IMR-90 (cell line): ENCODE data around the gene RAB20. TPM values are rescaled to one million over a fixed set of nuclear protein-coding genes. Genes with fewer than 3 reads are reported as not detected.
A peak's percentile ranks its signal among the peaks of the same experiment; 100 is the strongest.

Source experiments
- ATAC-seq: fragments of 200-7000 bp; cut with Tn5 transposase; 2 replicates; pipeline ENCODE4 v1.9.1; 2020; ENCODE audit warnings: low read depth, mild to moderate bottlenecking, moderate library complexity
- BruUV-seq: library from RNA; stranded (reverse); fragments of 400-500 nt; replicated peaks from 2 replicates; lab custom pipeline; 2021; lab: Mats Ljungman, UMichigan
- CTCF ChIA-PET: fragments of 300-600 bp; formaldehyde crosslinking; extraction: SDS; loops from one replicate; lab custom pipeline; 2021; ENCODE audit warnings: antibody characterized with exemption; lab: Yijun Ruan, JAX
- POLR2A ChIA-PET: fragments of 300-600 bp; sonication (Branson Sonifier 250); formaldehyde crosslinking; loops from one replicate; lab custom pipeline; 2022; ENCODE audit warnings: antibody characterized with exemption; ENCODE audit not compliant: unreplicated experiment; lab: Charles Lee
- DNase-seq: peaks from one replicate; pipeline ENCODE4 v3.0.0; 2013
- H2AFZ ChIP-seq: replicated peaks from 2 replicates; pipeline ENCODE3; 2013; ENCODE audit warnings: low read length, mild to moderate bottlenecking; ENCODE audit not compliant: poor library complexity
- H2AK5ac ChIP-seq: 2 replicates; pipeline ENCODE4 v1.6.1; 2013; ENCODE audit warnings: low read depth, low read length, inconsistent platforms
- H2AK9ac ChIP-seq: replicated peaks from 2 replicates; pipeline ENCODE3; 2013; ENCODE audit warnings: mild to moderate bottlenecking, low read depth, low read length, moderate library complexity; ENCODE audit not compliant: poor library complexity
- H2BK120ac ChIP-seq: 2 replicates; pipeline ENCODE4 v1.6.1; 2013; ENCODE audit warnings: low read depth, low read length, inconsistent platforms
- H2BK15ac ChIP-seq: 3 replicates; pipeline ENCODE4 v1.6.1; 2013; ENCODE audit warnings: low read depth, low read length, inconsistent platforms
- H2BK20ac ChIP-seq: 2 replicates; pipeline ENCODE4 v1.6.1; 2013; ENCODE audit warnings: low read depth, mild to moderate bottlenecking, inconsistent platforms, low read length, moderate library complexity
- H2BK5ac ChIP-seq: 2 replicates; pipeline ENCODE4 v1.6.1; 2013; ENCODE audit warnings: mild to moderate bottlenecking, low read depth, low read length, inconsistent platforms; ENCODE audit not compliant: poor library complexity, severe bottlenecking
- H3K14ac ChIP-seq: replicated peaks from 2 replicates; pipeline ENCODE4 v1.6.1; 2013; ENCODE audit warnings: low read depth, low read length, inconsistent platforms
- H3K18ac ChIP-seq: 2 replicates; pipeline ENCODE4 v1.6.1; 2013; ENCODE audit warnings: low read depth, low read length, control low read depth
- H3K23ac ChIP-seq: 2 replicates; pipeline ENCODE4 v1.6.1; 2013; ENCODE audit warnings: low read depth, low read length, inconsistent platforms
- H3K27ac ChIP-seq: 2 replicates; pipeline ENCODE4 v1.5.1; 2013; ENCODE audit warnings: mild to moderate bottlenecking, control low read depth, low read length; ENCODE audit not compliant: insufficient read depth
- H3K27me3 ChIP-seq: 2 replicates; pipeline ENCODE4 v1.6.1; 2013; ENCODE audit warnings: low read length; ENCODE audit not compliant: control insufficient read depth, insufficient read depth
- H3K36me3 ChIP-seq: 2 replicates; pipeline ENCODE4 v1.6.1; 2013; ENCODE audit warnings: low read length, mixed read lengths; ENCODE audit not compliant: control insufficient read depth, insufficient read depth
- H3K4ac ChIP-seq: 2 replicates; pipeline ENCODE4 v1.6.1; 2013; ENCODE audit warnings: low read depth, low read length, inconsistent platforms
- H3K4me1 ChIP-seq: 2 replicates; pipeline ENCODE4 v1.6.1; 2013; ENCODE audit warnings: low read length, mixed read lengths; ENCODE audit not compliant: control insufficient read depth, insufficient read depth
- H3K4me2 ChIP-seq: 2 replicates; pipeline ENCODE4 v1.6.1; 2013; ENCODE audit warnings: low read depth, mild to moderate bottlenecking, control low read depth, low read length, moderate library complexity
- H3K4me3 ChIP-seq: 2 replicates; pipeline ENCODE4 v1.5.1; 2013; ENCODE audit warnings: low read depth, mild to moderate bottlenecking, control low read depth, low read length, moderate library complexity; ENCODE audit not compliant: insufficient read depth
- H3K56ac ChIP-seq: 2 replicates; pipeline ENCODE4 v1.6.1; 2013; ENCODE audit warnings: low read length, inconsistent platforms; ENCODE audit not compliant: insufficient read depth; ENCODE audit errors: extremely low read depth
- H3K79me1 ChIP-seq, 2 experiments: 2 replicates each; pipeline ENCODE4 v1.6.1; 2013; ENCODE audit warnings: low read length in 2 of 2, inconsistent platforms in 1 of 2, low read depth in 1 of 2
- H3K9ac ChIP-seq: 2 replicates; pipeline ENCODE4 v1.6.1; 2013; ENCODE audit warnings: low read depth, low read length, control low read depth
- H3K9me1 ChIP-seq: 2 replicates; pipeline ENCODE4 v1.6.1; 2013; ENCODE audit warnings: low read length, inconsistent platforms; ENCODE audit not compliant: insufficient read depth
- H3K9me3 ChIP-seq: 2 replicates; pipeline ENCODE4 v1.6.1; 2013; ENCODE audit warnings: low read length; ENCODE audit not compliant: control insufficient read depth, insufficient read depth
- H4K20me1 ChIP-seq: 2 replicates; pipeline ENCODE4 v1.6.1; 2013; ENCODE audit warnings: low read length, inconsistent platforms; ENCODE audit not compliant: insufficient read depth
- H4K5ac ChIP-seq: 2 replicates; pipeline ENCODE4 v1.6.1; 2013; ENCODE audit warnings: mild to moderate bottlenecking, low read depth, low read length, control low read depth
- H4K8ac ChIP-seq, 2 experiments: 2 replicates each; pipeline ENCODE4 v1.6.1; 2013; ENCODE audit warnings: low read depth in 2 of 2, low read length in 2 of 2, control low read depth in 1 of 2, inconsistent platforms in 1 of 2
- H4K91ac ChIP-seq: 2 replicates; pipeline ENCODE4 v1.6.1; 2013; ENCODE audit warnings: low read depth, low read length, inconsistent platforms; ENCODE audit not compliant: insufficient read depth
- BHLHE40 ChIP-seq: fragments of 150-350 bp; IDR thresholded peaks from 2 replicates; pipeline ENCODE4 v1.6.1; 2016; ENCODE audit warnings: mild to moderate bottlenecking, low read depth, low read length
- CEBPB ChIP-seq: IDR thresholded peaks from 2 replicates; pipeline ENCODE4 v1.6.1; 2012; ENCODE audit warnings: low read depth, low read length, improper control_type of control experiment
- CHD1 ChIP-seq: IDR thresholded peaks from 2 replicates; pipeline ENCODE4 v1.6.1; 2012; ENCODE audit warnings: low read depth, low read length, improper control_type of control experiment
- CTCF ChIP-seq: conservative IDR thresholded peaks from 2 replicates; pipeline ENCODE4 v1.5.1; 2012; ENCODE audit warnings: mild to moderate bottlenecking, low read depth, low read length, improper control_type of control experiment
- ELK1 ChIP-seq: fragments of 150-350 bp; IDR thresholded peaks from 2 replicates; pipeline ENCODE4 v1.6.1; 2016; ENCODE audit warnings: low read depth, mild to moderate bottlenecking, low read length, moderate library complexity, borderline replicate concordance
- FOS ChIP-seq: fragments of 150-350 bp; IDR thresholded peaks from 2 replicates; pipeline ENCODE4 v1.6.1; 2016; ENCODE audit warnings: low read depth, low read length
- MAFK ChIP-seq: IDR thresholded peaks from 2 replicates; pipeline ENCODE4 v1.6.1; 2012; ENCODE audit warnings: low read depth, low read length, improper control_type of control experiment
- MAZ ChIP-seq: IDR thresholded peaks from 2 replicates; pipeline ENCODE4 v1.6.1; 2012; ENCODE audit warnings: low read depth, mild to moderate bottlenecking, low read length, improper control_type of control experiment, moderate library complexity, borderline replicate concordance
- MXI1 ChIP-seq: IDR thresholded peaks from 2 replicates; pipeline ENCODE4 v1.6.1; 2012; ENCODE audit warnings: low read depth, mild to moderate bottlenecking, low read length, moderate library complexity, borderline replicate concordance
- NFE2L2 ChIP-seq: fragments of 150-350 bp; IDR thresholded peaks from 2 replicates; pipeline ENCODE4 v1.6.1; 2016; ENCODE audit warnings: low read depth, mild to moderate bottlenecking, low read length
- POLR2A ChIP-seq: IDR thresholded peaks from 2 replicates; pipeline ENCODE4 v1.6.1; 2012; ENCODE audit warnings: mild to moderate bottlenecking, low read depth, low read length
- RAD21 ChIP-seq: IDR thresholded peaks from 2 replicates; pipeline ENCODE4 v1.6.1; 2012; ENCODE audit warnings: low read length, improper control_type of control experiment
- RCOR1 ChIP-seq: IDR thresholded peaks from 2 replicates; pipeline ENCODE4 v1.6.1; 2012; ENCODE audit warnings: mild to moderate bottlenecking, low read length, improper control_type of control experiment; ENCODE audit not compliant: insufficient replicate concordance
- RFX5 ChIP-seq: IDR thresholded peaks from 2 replicates; pipeline ENCODE4 v1.8.0; 2012; ENCODE audit warnings: low read depth, mild to moderate bottlenecking, low read length, moderate library complexity
- SMC3 ChIP-seq: fragments of 150-350 bp; IDR thresholded peaks from 2 replicates; pipeline ENCODE4 v1.6.1; 2016; ENCODE audit warnings: low read depth, mild to moderate bottlenecking, antibody characterized with exemption, low read length, moderate library complexity
- USF2 ChIP-seq: fragments of 150-350 bp; IDR thresholded peaks from 2 replicates; pipeline ENCODE4 v1.6.1; 2017; ENCODE audit warnings: mild to moderate bottlenecking, antibody characterized with exemption, low read length, low read depth
- WGBS, 2 experiments: methylation state at CpG; one replicate each; pipeline versions ENCODE4 v1.1.5 to v1.1.7; 2013; ENCODE audit warnings: missing lambda C conversion rate in 2 of 2; ENCODE audit not compliant: insufficient read length in 1 of 2; ENCODE audit errors: extremely low coverage in 2 of 2; 5-methylcytosine and 5-hydroxymethylcytosine counted together
- dilution Hi-C: fragments of 300-500 bp; cut with HindIII; formaldehyde crosslinking; loops from one replicate; pipeline ENCODE4 v1.14.3; 2018; ENCODE audit warnings: low sequenced_read_pairs; ENCODE audit not compliant: unreplicated experiment
- in situ Hi-C: fragments of 300-500 bp; cut with MboI; formaldehyde crosslinking; loops from 3 replicates; pipeline ENCODE4 v1.14.3; 2019; ENCODE audit warnings: low sequenced_read_pairs, inconsistent platforms, mixed read lengths
- intact Hi-C: fragments of 100-400 bp; cut with micrococcal nuclease; formaldehyde crosslinking; loops from 2 replicates; pipeline ENCODE4 v1.10.0; 2022
- polyA plus RNA-seq, 3 experiments: library from polyadenylated mRNA; depleted of rRNA; stranded (reverse); fragments of >200 nt; gene quantifications; 2 replicates each; pipeline ENCODE4 v1.2.3, GENCODE V29; 2012; ENCODE audit warnings: low replicate concordance in 1 of 3
- total RNA-seq: library from RNA; depleted of rRNA; stranded (reverse); fragments of >200 nt; gene quantifications from 2 replicates; pipeline ENCODE4 v1.2.3, GENCODE V29; 2012

The RAB20 gene
- total and polyA plus RNA-seq, 2 of the 4 experiments (the other 2 are of a cell fraction), result 3.8 to 5.1 TPM

GRCh38 chr13:110498327-110498726, 63.2 kb downstream of the RAB20 start:
- H2BK120ac ChIP-seq, result no peak overlapping the region
- H3K9me1 ChIP-seq, result peaks cover 34% of the 10 kb centered on the region
- H3K14ac ChIP-seq, result no peak overlapping the region
- H2BK5ac ChIP-seq, result no peak overlapping the region
- BruUV-seq, result no TSS peak
- H3K79me1 ChIP-seq, result peaks cover 17 to 54% of the 10 kb centered on the region in 2 experiments
- no peak overlapping the region for H3K4ac ChIP-seq
- no peak overlapping the region for H4K5ac ChIP-seq
- intact Hi-C loops (no loop called here), in situ Hi-C loops (no loop called here), dilution Hi-C loops (no loop called here)
- DNase-seq, result peak; percentile 8
- WGBS, 2 experiments, result 60% methylated on average over 2 of the region's 5 CpGs; no CpG with 5 or more reads in 1 of the 2 experiments
- H3K9ac ChIP-seq, result no peak overlapping the region
- no peak overlapping the region for H2AK9ac ChIP-seq
- no peak overlapping the region for H3K23ac ChIP-seq
- no peak overlapping the region for H2AFZ ChIP-seq
- H3K9me3 ChIP-seq, result no peaks in the 10 kb centered on the region
- no peak overlapping the region for H2AK5ac ChIP-seq
- H3K4me1 ChIP-seq, result peaks cover under 1% of the 10 kb centered on the region; the same call in 1 of the 2 replicates
- no peak overlapping the region for H3K4me3 ChIP-seq
- H4K8ac ChIP-seq, result no peak overlapping the region
- H4K20me1 ChIP-seq, result peaks cover 14% of the 10 kb centered on the region; the same call in 1 of the 2 replicates
- no peak overlapping the region for H3K4me2 ChIP-seq
- peaks cover 89% of the 10 kb centered on the region for H3K36me3 ChIP-seq
- H2BK20ac ChIP-seq, result no peak overlapping the region
- no peak overlapping the region for H4K91ac ChIP-seq
- POLR2A ChIA-PET, result no interaction called here
- no peak overlapping the region for H2BK15ac ChIP-seq
- H3K18ac ChIP-seq, result no peak overlapping the region
- no peaks in the 10 kb centered on the region for H3K27me3 ChIP-seq
- no peak overlapping the region for H3K56ac ChIP-seq
- CTCF ChIA-PET, result no interaction called here
- no peak for ATAC-seq
- no peak overlapping the region for H3K27ac ChIP-seq
- no peak for TF ChIP-seq USF2
- no peak for TF ChIP-seq CHD1
- no peak for TF ChIP-seq BHLHE40
- no peak for TF ChIP-seq NFE2L2
- no peak for TF ChIP-seq MAZ
- TF ChIP-seq ELK1, result no peak
- no peak for TF ChIP-seq CEBPB
- no peak for TF ChIP-seq SMC3
- no peak for TF ChIP-seq RFX5
- TF ChIP-seq MAFK, result no peak
- no peak for TF ChIP-seq POLR2A
- no peak for TF ChIP-seq RAD21
- TF ChIP-seq FOS, result no peak
- TF ChIP-seq RCOR1, result no peak
- TF ChIP-seq MXI1, result no peak
- no peak for TF ChIP-seq CTCF
